ENCODE measurements around the gene ZFAND3. TPM values are rescaled to one million over a fixed set of nuclear protein-coding genes. Genes with fewer than 3 reads are reported as not detected.

The ZFAND3 gene
- total RNA-seq, 6 donors from 2014 or later = 26.2 to 66.4 (median 55.5) TPM

GRCh38 chr6:37812841-37813240 lies 6.7 kb upstream of the ZFAND3 start:
- no peak for TF ChIP-seq POLR2A (IDR thresholded peaks at IDR 0.05)
- no peak for TF ChIP-seq CTCF (IDR thresholded peaks at IDR 0.05)
- TF ChIP-seq POLR2AphosphoS5 (IDR thresholded peaks at IDR 0.05) = no peak
- no peak for TF ChIP-seq EP300 (IDR thresholded peaks at IDR 0.05)
- H3K36me3 ChIP-seq = no peaks in the 10 kb centered on the region
- no peaks in the 10 kb centered on the region for H3K9me3 ChIP-seq
- H3K27me3 ChIP-seq = no peaks in the 10 kb centered on the region
- 72 to 88% methylated on average over 1 of the region's 1 CpG for WGBS, 2 donors
- DNase-seq = no peak
- no peak overlapping the region for H3K27ac ChIP-seq
- peaks cover 0 to 4% (median 1%) of the 10 kb centered on the region in 4 donors for H3K4me1 ChIP-seq
- peak; percentile 34 to 51 for ATAC-seq (ENCODE audit: low FRiP score in 2 of 2)
- H3K4me3 ChIP-seq = no peak overlapping the region

GRCh38 chr6:37814374-37814773 lies 5.2 kb upstream of the ZFAND3 start:
- ATAC-seq (ENCODE audit: low FRiP score in 2 of 2) = no peak
- no peak for TF ChIP-seq EP300 (IDR thresholded peaks at IDR 0.05)
- TF ChIP-seq POLR2A (IDR thresholded peaks at IDR 0.05) = no peak
- no peak for TF ChIP-seq POLR2AphosphoS5 (IDR thresholded peaks at IDR 0.05)
- TF ChIP-seq CTCF (IDR thresholded peaks at IDR 0.05) = no peak
- Histone ChIP-seq H3K9me3 (no peaks in the 10 kb centered on the region), H3K4me1 (peaks cover 5 to 9% (median 6%) of the 10 kb centered on the region in 4 donors), H3K4me3 (no peak overlapping the region), H3K36me3 (no peaks in the 10 kb centered on the region), H3K27ac (no peak overlapping the region), H3K27me3 (no peaks in the 10 kb centered on the region)
- 92% methylated on average over 6 of the region's 6 CpGs for WGBS, 2 donors
- DNase-seq = no peak

- WGBS, 2 donors = 81% methylated on average over 7 of the region's 7 CpGs
- Histone ChIP-seq H3K27ac (no peak overlapping the region), H3K9me3 (no peaks in the 10 kb centered on the region), H3K27me3 (no peaks in the 10 kb centered on the region), H3K4me3 (no peak overlapping the region), H3K36me3 (no peaks in the 10 kb centered on the region), H3K4me1 (peaks cover 17 to 23% (median 19%) of the 10 kb centered on the region in 4 donors)
- DNase-seq (no peak), ATAC-seq (ENCODE audit: low FRiP score in 2 of 2) (no peak)
- TF ChIP-seq POLR2AphosphoS5 (IDR thresholded peaks at IDR 0.05) (no peak), CTCF (IDR thresholded peaks at IDR 0.05) (no peak), EP300 (IDR thresholded peaks at IDR 0.05) (no peak), POLR2A (IDR thresholded peaks at IDR 0.05) (no peak)
Observed at GRCh38 chr6:37816599-37817375, 2.7 kb upstream of the ZFAND3 start.

GRCh38 chr6:37818536-37819176 lies 871 bp upstream of the ZFAND3 start:
- DNase-seq (peak in 1 of 2 donors; percentile 97), ATAC-seq (ENCODE audit: low FRiP score in 2 of 2) (peak; percentile 94 to 98)
- H3K36me3 ChIP-seq = no peaks in the 10 kb centered on the region
- peak overlapping the region; percentile 74 to 97 (median 88) for H3K4me3 ChIP-seq
- TF ChIP-seq POLR2AphosphoS5 (IDR thresholded peaks at IDR 0.05) = peak; percentile 80 to 92
- peak; percentile 52 to 94 (median 90) for TF ChIP-seq POLR2A (IDR thresholded peaks at IDR 0.05)
- no peak for TF ChIP-seq CTCF (IDR thresholded peaks at IDR 0.05)
- TF ChIP-seq EP300 (IDR thresholded peaks at IDR 0.05) = peak in 1 of 4 donors; percentile 9
- H3K9me3 ChIP-seq = no peaks in the 10 kb centered on the region
- 0 to 1% methylated on average over 19 to 27 of the region's 27 CpGs for WGBS, 2 donors
- H3K27me3 ChIP-seq = no peaks in the 10 kb centered on the region
- peaks cover 36 to 42% (median 37%) of the 10 kb centered on the region in 4 donors for H3K4me1 ChIP-seq
- peak overlapping the region; percentile 96 to 99 (median 98) for H3K27ac ChIP-seq

Data from upper lobe of left lung (tissue), 6 donors.